Measurements from ENCODE around the gene KRT4. TPM values are rescaled to one million over a fixed set of nuclear protein-coding genes. Genes with fewer than 3 reads are reported as not detected.

Gene KRT4
- total RNA-seq, 4 donors from 2014 or later: 3.5 to 227 (median 10.8) TPM

DNA sequence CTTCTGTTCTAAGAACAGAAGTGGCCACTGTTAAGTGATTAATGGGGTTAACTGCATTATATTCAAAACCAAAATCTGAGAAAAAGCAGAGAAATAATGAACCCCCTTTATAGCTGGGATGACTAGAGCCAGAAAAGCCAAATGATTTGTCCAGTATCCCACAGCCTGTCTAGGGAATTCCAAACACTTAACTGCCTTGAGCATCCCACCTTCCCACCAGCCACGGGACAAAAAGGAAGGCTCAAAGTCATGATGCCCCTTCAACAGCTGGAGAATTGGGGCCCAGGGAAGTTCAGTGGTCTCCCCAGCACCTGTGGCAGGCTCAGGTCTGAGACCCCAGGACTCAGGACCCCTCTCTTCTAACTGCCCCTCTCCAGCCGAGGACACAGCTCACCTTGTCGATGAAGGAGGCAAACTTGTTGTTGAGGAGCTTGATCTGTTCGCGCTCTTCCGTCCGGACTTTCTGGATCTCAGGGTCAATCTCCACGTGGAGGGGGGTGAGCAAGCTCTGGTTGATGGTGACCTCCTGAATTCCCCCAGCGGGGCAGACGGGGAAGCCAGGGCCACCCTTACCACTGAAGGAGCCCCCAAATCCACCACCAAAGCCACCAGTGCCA is 605 bp downstream of the KRT4 start:
- H3K4me1 ChIP-seq: no peaks in the 10 kb centered on the region
- ATAC-seq: no peak
- H3K36me3 ChIP-seq: no peaks in the 10 kb centered on the region
- no peak overlapping the region for H3K4me3 ChIP-seq
- H3K27ac ChIP-seq: no peak overlapping the region
- 60% methylated on average over 1 of the region's 10 CpGs; no CpG with 5 or more reads in 1 of the 2 donors for WGBS, 2 donors (ENCODE audit: low coverage in 1 of 2)
- H3K27me3 ChIP-seq: peaks cover 12% of the 10 kb centered on the region
- no peak for TF ChIP-seq EP300 (IDR thresholded peaks at IDR 0.05)
- TF ChIP-seq POLR2A (IDR thresholded peaks at IDR 0.05): no peak
- TF ChIP-seq POLR2AphosphoS5 (IDR thresholded peaks at IDR 0.05): no peak
- TF ChIP-seq, protein P1, sequence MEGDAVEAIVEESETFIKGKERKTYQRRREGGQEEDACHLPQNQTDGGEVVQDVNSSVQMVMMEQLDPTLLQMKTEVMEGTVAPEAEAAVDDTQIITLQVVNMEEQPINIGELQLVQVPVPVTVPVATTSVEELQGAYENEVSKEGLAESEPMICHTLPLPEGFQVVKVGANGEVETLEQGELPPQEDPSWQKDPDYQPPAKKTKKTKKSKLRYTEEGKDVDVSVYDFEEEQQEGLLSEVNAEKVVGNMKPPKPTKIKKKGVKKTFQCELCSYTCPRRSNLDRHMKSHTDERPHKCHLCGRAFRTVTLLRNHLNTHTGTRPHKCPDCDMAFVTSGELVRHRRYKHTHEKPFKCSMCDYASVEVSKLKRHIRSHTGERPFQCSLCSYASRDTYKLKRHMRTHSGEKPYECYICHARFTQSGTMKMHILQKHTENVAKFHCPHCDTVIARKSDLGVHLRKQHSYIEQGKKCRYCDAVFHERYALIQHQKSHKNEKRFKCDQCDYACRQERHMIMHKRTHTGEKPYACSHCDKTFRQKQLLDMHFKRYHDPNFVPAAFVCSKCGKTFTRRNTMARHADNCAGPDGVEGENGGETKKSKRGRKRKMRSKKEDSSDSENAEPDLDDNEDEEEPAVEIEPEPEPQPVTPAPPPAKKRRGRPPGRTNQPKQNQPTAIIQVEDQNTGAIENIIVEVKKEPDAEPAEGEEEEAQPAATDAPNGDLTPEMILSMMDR (IDR thresholded peaks at IDR 0.05): no peak
- no peaks in the 10 kb centered on the region for H3K9me3 ChIP-seq

DNA sequence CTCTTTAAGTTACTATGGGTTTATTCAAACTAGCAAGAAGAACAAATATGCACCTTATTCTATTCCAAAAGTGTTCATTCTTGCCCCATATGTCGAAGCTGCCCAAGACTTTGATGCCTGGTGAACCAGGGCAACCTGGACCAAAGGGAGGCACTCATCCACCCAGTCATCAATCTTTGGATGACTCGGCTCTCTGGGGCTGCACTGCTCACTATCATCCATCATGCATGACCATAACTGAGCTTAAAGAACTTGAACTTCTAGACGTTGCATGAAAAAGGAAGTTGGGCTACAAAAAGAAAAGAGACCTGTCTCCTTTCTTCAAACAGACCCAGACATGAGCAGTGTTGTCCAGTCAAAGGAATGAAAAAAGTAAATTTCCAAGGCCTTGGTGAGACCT is 1.2 kb downstream of the KRT4 start:
- H3K36me3 ChIP-seq: no peaks in the 10 kb centered on the region
- 44% methylated on average over 3 of the region's 3 CpGs; no CpG with 5 or more reads in 1 of the 2 donors for WGBS, 2 donors (ENCODE audit: low coverage in 1 of 2)
- TF ChIP-seq, protein P1 (IDR thresholded peaks at IDR 0.05): no peak
- TF ChIP-seq POLR2AphosphoS5 (IDR thresholded peaks at IDR 0.05): no peak
- TF ChIP-seq EP300 (IDR thresholded peaks at IDR 0.05): no peak
- no peak for TF ChIP-seq POLR2A (IDR thresholded peaks at IDR 0.05)

DNA sequence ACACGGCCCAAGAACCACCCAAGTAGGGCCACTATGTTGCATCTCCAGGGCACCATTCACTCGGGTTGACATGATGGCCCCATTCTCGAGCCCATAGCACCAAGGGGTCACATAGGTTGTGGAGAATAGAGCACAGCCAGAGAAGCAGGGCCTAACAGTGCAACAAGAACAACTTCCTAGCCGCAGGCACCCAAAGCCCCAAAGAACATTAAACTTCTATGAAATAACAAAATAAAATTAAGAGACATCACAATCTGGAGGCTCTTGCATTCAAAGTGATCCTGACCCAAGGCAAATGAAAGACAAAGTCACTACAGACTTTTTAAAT is 1.9 kb downstream of the KRT4 start:
- no peak for TF ChIP-seq POLR2A (IDR thresholded peaks at IDR 0.05)
- TF ChIP-seq, protein P1 (IDR thresholded peaks at IDR 0.05): no peak
- no peak for TF ChIP-seq EP300 (IDR thresholded peaks at IDR 0.05)
- TF ChIP-seq POLR2AphosphoS5 (IDR thresholded peaks at IDR 0.05): no peak
- H3K27ac ChIP-seq: no peak overlapping the region
- H3K27me3 ChIP-seq: peaks cover 9% of the 10 kb centered on the region
- H3K4me3 ChIP-seq: no peak overlapping the region
- H3K36me3 ChIP-seq: no peaks in the 10 kb centered on the region
- ATAC-seq: no peak
- H3K4me1 ChIP-seq: no peaks in the 10 kb centered on the region
- WGBS, 2 donors (ENCODE audit: low coverage in 1 of 2): 80% methylated on average over 2 of the region's 4 CpGs; no CpG with 5 or more reads in 1 of the 2 donors
- no peaks in the 10 kb centered on the region for H3K9me3 ChIP-seq

More for the DNA sequence above, 1.2 kb downstream of the KRT4 start:
- Histone ChIP-seq H3K27ac (no peak overlapping the region), H3K27me3 (peaks cover 14% of the 10 kb centered on the region), H3K4me1 (no peaks in the 10 kb centered on the region), H3K4me3 (no peak overlapping the region), H3K9me3 (no peaks in the 10 kb centered on the region)
- ATAC-seq: no peak

GRCh38 chr12:52811191-52812072 is 2.5 kb downstream of the KRT4 start:
- Histone ChIP-seq H3K36me3 (no peaks in the 10 kb centered on the region), H3K4me3 (no peak overlapping the region), H3K4me1 (no peaks in the 10 kb centered on the region), H3K9me3 (no peaks in the 10 kb centered on the region), H3K27me3 (peaks cover 7% of the 10 kb centered on the region), H3K27ac (no peak overlapping the region)
- no peak for ATAC-seq
- 80 to 90% methylated on average over 1 to 6 of the region's 9 CpGs for WGBS, 2 donors (ENCODE audit: low coverage in 1 of 2)
- TF ChIP-seq EP300 (IDR thresholded peaks at IDR 0.05) (no peak), POLR2A (IDR thresholded peaks at IDR 0.05) (no peak), POLR2AphosphoS5 (IDR thresholded peaks at IDR 0.05) (no peak)
- TF ChIP-seq, protein P1 (IDR thresholded peaks at IDR 0.05): no peak

All from gastroesophageal sphincter (tissue), 4 donors.